K562 (cell line): ENCODE measurements around the gene ZNF260. TPM values are rescaled to one million over a fixed set of nuclear protein-coding genes. Genes with fewer than 3 reads are reported as not detected.

Source experiments
- ATAC-seq: fragments of 200-7000 bp; cut with Tn5 transposase; 3 replicates; pipeline ENCODE4 v1.9.1; 2020; ENCODE audit warnings: moderate library complexity
- BruUV-seq: library from RNA; stranded (reverse); fragments of 400-500 nt; replicated peaks from 2 replicates; lab custom pipeline; 2021; lab: Mats Ljungman, UMichigan
- CTCF ChIA-PET: fragments of 300-600 bp; formaldehyde crosslinking; extraction: SDS; loops from one replicate; lab custom pipeline; 2021; ENCODE audit warnings: low intra/inter-chr PET ratio; lab: Yijun Ruan, JAX
- POLR2A ChIA-PET: fragments of 300-600, 350-650 bp; sonication (Branson Sonifier 250); formaldehyde crosslinking; extraction: SDS; loops from one replicate; lab custom pipeline; 2021; ENCODE audit warnings: antibody characterized with exemption, inconsistent platforms; lab: Yijun Ruan, JAX
- DNase-seq, 4 experiments: peaks; one replicate each; pipeline versions ENCODE4 v3.0.0 to v3.0.0-alpha.2; 2011 to 2018; ENCODE audit warnings: low spot score in 3 of 4, mixed read lengths in 3 of 4; ENCODE audit errors: extremely low read depth in 1 of 4
- FAIRE-seq: peaks from 2 replicates; lab custom pipeline; 2011; peaks lifted over from hg19 to GRCh38; lab: Jason Lieb, UNC
- H2AFZ ChIP-seq: 2 replicates; pipeline ENCODE4 v1.6.0; 2011; ENCODE audit warnings: low read depth, low read length, control low read depth, inconsistent platforms
- H3K27ac ChIP-seq: fragments of 200-600 bp; 3 replicates; pipeline ENCODE4 v1.8.0; 2011; ENCODE audit warnings: low read depth, mild to moderate bottlenecking, control low read depth, inconsistent platforms, low read length, moderate library complexity, mixed read lengths; ENCODE audit errors: extremely low read depth
- H3K27me3 ChIP-seq, 2 experiments: fragments of 300-600 bp in 1 of 2; 2 replicates in 1 of 2; 3 replicates in 1 of 2; pipeline versions ENCODE4 v1.6.0 to v1.8.0; 2011; ENCODE audit warnings: inconsistent platforms in 2 of 2, low read length in 2 of 2, mild to moderate bottlenecking in 1 of 2, mixed read lengths in 1 of 2, moderate library complexity in 1 of 2; ENCODE audit not compliant: control insufficient read depth in 2 of 2, insufficient read depth in 2 of 2
- H3K36me3 ChIP-seq: fragments of 300-600 bp; 3 replicates; pipeline ENCODE4 v1.8.0; 2011; ENCODE audit warnings: mild to moderate bottlenecking, low read length, inconsistent platforms; ENCODE audit not compliant: control insufficient read depth, insufficient read depth
- H3K4me1 ChIP-seq, 2 experiments: fragments of 200-600 bp in 1 of 2; replicated peaks in 1 of 2; 2 replicates in 1 of 2; 3 replicates in 1 of 2; pipeline versions ENCODE4 v1.5.1 to v1.8.0; 2011; ENCODE audit warnings: inconsistent platforms in 2 of 2, low read length in 2 of 2, mild to moderate bottlenecking in 1 of 2, mixed read lengths in 1 of 2, moderate library complexity in 1 of 2; ENCODE audit not compliant: control insufficient read depth in 2 of 2, insufficient read depth in 2 of 2
- H3K4me2 ChIP-seq: 2 replicates; pipeline ENCODE4 v1.6.1; 2011; ENCODE audit warnings: low read length, control low read depth, inconsistent platforms, mixed read lengths; ENCODE audit not compliant: insufficient read depth
- H3K4me3 ChIP-seq: fragments of 200-600 bp; sonication (generic), shearing (Covaris generic); 2 replicates; pipeline ENCODE4 v1.5.1; 2016; ENCODE audit warnings: control low read depth, inconsistent platforms
- H3K79me2 ChIP-seq: fragments of 200-600 bp; 3 replicates; pipeline ENCODE4 v1.8.0; 2011; ENCODE audit warnings: low read length, inconsistent platforms; ENCODE audit not compliant: control insufficient read depth, insufficient read depth
- H3K9ac ChIP-seq, 2 experiments: 2 replicates each; pipeline versions ENCODE4 v1.6.0 to v1.6.1; 2011; ENCODE audit warnings: low read depth in 2 of 2, low read length in 2 of 2, control low read depth in 1 of 2, inconsistent platforms in 1 of 2, mild to moderate bottlenecking in 1 of 2, mixed read lengths in 1 of 2; ENCODE audit not compliant: insufficient read depth in 1 of 2
- H3K9me1 ChIP-seq: one replicate; pipeline ENCODE4 v1.6.0; 2011; ENCODE audit warnings: inconsistent platforms, mild to moderate bottlenecking, low read length, moderate library complexity; ENCODE audit not compliant: control insufficient read depth, insufficient read depth
- H3K9me3 ChIP-seq: replicated peaks from 2 replicates; pipeline ENCODE4 v1.5.1; 2011; ENCODE audit warnings: low read depth, low read length, inconsistent platforms; ENCODE audit not compliant: control insufficient read depth, insufficient read depth
- H4K20me1 ChIP-seq: replicated peaks from 2 replicates; pipeline ENCODE4 v1.6.1; 2011; ENCODE audit warnings: low read length, inconsistent platforms, mixed read lengths; ENCODE audit not compliant: control insufficient read depth, insufficient read depth
- ADNP ChIP-seq: fragments of 200-800 bp; sonication (Bioruptor generic); IDR thresholded peaks from 2 replicates; pipeline ENCODE4 v1.6.1; 2016; ENCODE audit warnings: missing genetic modification characterization, missing compliant biosample characterization
- BCOR ChIP-seq: fragments of 450-650 bp; IDR thresholded peaks from 2 replicates; pipeline ENCODE4 v1.6.1; 2016
- CBX8 ChIP-seq: fragments of 200-600 bp; sonication (generic); IDR thresholded peaks from 2 replicates; pipeline ENCODE4 v1.6.1; 2012; ENCODE audit warnings: borderline replicate concordance, mixed run types, low read depth, mild to moderate bottlenecking, moderate library complexity, mixed read lengths, low read length, control low read depth, inconsistent platforms; ENCODE audit not compliant: poor library complexity, severe bottlenecking; ENCODE audit errors: extremely low read depth
- CTBP1 ChIP-seq: fragments of 450-650 bp; IDR thresholded peaks from 2 replicates; pipeline ENCODE4 v1.6.1; 2016; ENCODE audit warnings: borderline replicate concordance
- ETS2 ChIP-seq: IDR thresholded peaks from 2 replicates; pipeline ENCODE4 v1.6.1; 2016; ENCODE audit warnings: borderline replicate concordance, missing genetic modification characterization, mild to moderate bottlenecking, moderate library complexity, missing compliant biosample characterization; ENCODE audit not compliant: poor library complexity, severe bottlenecking
- HDAC2 ChIP-seq: fragments of 450-650 bp; IDR thresholded peaks from 2 replicates; pipeline ENCODE4 v1.6.1; 2016; ENCODE audit warnings: mild to moderate bottlenecking
- KDM2B ChIP-seq: fragments of 250-450 bp; sonication (Bioruptor Pico); IDR thresholded peaks from 2 replicates; pipeline ENCODE4 v1.8.0; 2021; ENCODE audit warnings: mild to moderate bottlenecking, moderate library complexity
- MITF ChIP-seq: IDR thresholded peaks from 2 replicates; pipeline ENCODE4 v1.6.1; 2014; ENCODE audit warnings: antibody characterized with exemption
- PHTF2 ChIP-seq: fragments of 250-450 bp; sonication (Bioruptor Pico); IDR thresholded peaks from 2 replicates; pipeline ENCODE4 v1.5.0; 2021; ENCODE audit warnings: mild to moderate bottlenecking
- PURB ChIP-seq: sonication (generic); formaldehyde crosslinking; IDR thresholded peaks from 2 replicates; pipeline ENCODE4 v1.9.0; 2021; ENCODE audit warnings: low read depth, mild to moderate bottlenecking, missing genetic modification reagents
- SETDB1 ChIP-seq: IDR thresholded peaks from one replicate; pipeline ENCODE4 v1.6.1; 2012; ENCODE audit warnings: low read length, control low read depth, inconsistent platforms
- TEAD1 ChIP-seq, 2 experiments: fragments of 450-650 bp in 1 of 2; sonication (generic) in 1 of 2; formaldehyde crosslinking; IDR thresholded peaks; 2 replicates each; pipeline versions ENCODE4 v1.4.0 to v1.8.0; 2020 to 2022; ENCODE audit warnings: mild to moderate bottlenecking in 2 of 2, missing genetic modification reagents in 1 of 2
- ZFX ChIP-seq: sonication (generic); formaldehyde crosslinking; IDR thresholded peaks from 2 replicates; pipeline ENCODE4 v1.8.0; 2022; ENCODE audit warnings: mild to moderate bottlenecking, missing genetic modification reagents, moderate library complexity
- ZKSCAN3 ChIP-seq: fragments of 250-450 bp; sonication (Bioruptor Pico); IDR thresholded peaks from 2 replicates; pipeline ENCODE4 v1.4.0; 2020
- ZNF586 ChIP-seq: fragments of 450-650 bp; formaldehyde crosslinking; conservative IDR thresholded peaks from 2 replicates; pipeline ENCODE4 v1.4.0; 2020; ENCODE audit warnings: mild to moderate bottlenecking, moderate library complexity
- WGBS: fragments of 100-300 bp; shearing (Covaris generic); methylation state at CpG from one replicate; pipeline ENCODE4 v1.1.6; 2016; ENCODE audit warnings: low coverage, mixed read lengths; ENCODE audit not compliant: insufficient coverage; ENCODE audit errors: missing lambda C conversion rate; 5-methylcytosine and 5-hydroxymethylcytosine counted together
- in situ Hi-C: fragments of 300-500 bp; cut with MboI; formaldehyde crosslinking; loops from 4 replicates; pipeline ENCODE4 v1.15.0; 2018; ENCODE audit warnings: inconsistent platforms, mixed read lengths
- intact Hi-C: fragments of 100-400 bp; cut with micrococcal nuclease; formaldehyde crosslinking; loops from 2 replicates; pipeline ENCODE4 v1.14.2; 2022
- polyA plus RNA-seq, 8 experiments: library from polyadenylated mRNA; depleted of rRNA in 4 of 8; stranded (reverse) in 5 of 8; unstranded in 3 of 8; fragments of >200 nt; fragmentation: Nextera tagmentation in 2 of 8; fragmentation: Illumina TruSeq in 1 of 8; extraction: Ambion mirVana in 2 of 8; extraction: Trizol in 1 of 8; gene quantifications; 2 replicates each; pipeline versions ENCODE4 v1.2.1 to v1.2.3, GENCODE V29; 2011 to 2014; ENCODE audit warnings: inconsistent platforms in 1 of 8, missing spikeins in 1 of 8
- total RNA-seq, 7 experiments: library from RNA; depleted of rRNA in 6 of 7; stranded (reverse); fragments of >200 nt in 6 of 7; fragmentation: Illumina TruSeq in 2 of 7; extraction: Trizol in 2 of 7; gene quantifications; 2 replicates each; pipeline versions ENCODE4 v1.2.1 to v1.2.3, GENCODE V29; 2011 to 2021; ENCODE audit warnings: low replicate concordance in 1 of 7
- TF ChIP-seq, protein P1 (sequence below): fragments of 250-450 bp; sonication (Bioruptor Pico); IDR thresholded peaks from 2 replicates; pipeline ENCODE4 v1.5.0; 2021; ENCODE audit warnings: mild to moderate bottlenecking, borderline replicate concordance

ZNF260 gene
- total and polyA plus RNA-seq, 9 of the 15 experiments (the other 6 are each of a cell fraction or from before 2014, with no cell fraction given): 2.6 to 16.6 (median 5.8) TPM

GRCh38 chr19:36577271-36577996, 49.4 kb upstream of the ZNF260 start:
- peaks cover 35% of the 10 kb centered on the region for H3K36me3 ChIP-seq
- no peak overlapping the region for H2AFZ ChIP-seq
- H3K9ac ChIP-seq: no peak overlapping the region
- intact Hi-C loops: no loop called here
- H3K27me3 ChIP-seq: no peaks in the 10 kb centered on the region
- ChIA-PET CTCF (no interaction called here), POLR2A (no interaction called here)
- H3K9me3 ChIP-seq: peaks cover 2% of the 10 kb centered on the region; the same call in 1 of the 2 replicates
- no peak for DNase-seq
- in situ Hi-C loops: no loop called here
- no TSS peak for BruUV-seq
- peaks cover 0 to 4% of the 10 kb centered on the region in 2 experiments; a peak in 2 of 5 replicates for H3K4me1 ChIP-seq
- H3K79me2 ChIP-seq: peaks cover 24% of the 10 kb centered on the region
- no peaks in the 10 kb centered on the region for H4K20me1 ChIP-seq
- H3K9me1 ChIP-seq: no peaks in the 10 kb centered on the region
- FAIRE-seq: no peak
- no peak overlapping the region for H3K4me3 ChIP-seq
- 93% methylated on average over 2 of the region's 3 CpGs for WGBS
- TF ChIP-seq, protein P1, sequence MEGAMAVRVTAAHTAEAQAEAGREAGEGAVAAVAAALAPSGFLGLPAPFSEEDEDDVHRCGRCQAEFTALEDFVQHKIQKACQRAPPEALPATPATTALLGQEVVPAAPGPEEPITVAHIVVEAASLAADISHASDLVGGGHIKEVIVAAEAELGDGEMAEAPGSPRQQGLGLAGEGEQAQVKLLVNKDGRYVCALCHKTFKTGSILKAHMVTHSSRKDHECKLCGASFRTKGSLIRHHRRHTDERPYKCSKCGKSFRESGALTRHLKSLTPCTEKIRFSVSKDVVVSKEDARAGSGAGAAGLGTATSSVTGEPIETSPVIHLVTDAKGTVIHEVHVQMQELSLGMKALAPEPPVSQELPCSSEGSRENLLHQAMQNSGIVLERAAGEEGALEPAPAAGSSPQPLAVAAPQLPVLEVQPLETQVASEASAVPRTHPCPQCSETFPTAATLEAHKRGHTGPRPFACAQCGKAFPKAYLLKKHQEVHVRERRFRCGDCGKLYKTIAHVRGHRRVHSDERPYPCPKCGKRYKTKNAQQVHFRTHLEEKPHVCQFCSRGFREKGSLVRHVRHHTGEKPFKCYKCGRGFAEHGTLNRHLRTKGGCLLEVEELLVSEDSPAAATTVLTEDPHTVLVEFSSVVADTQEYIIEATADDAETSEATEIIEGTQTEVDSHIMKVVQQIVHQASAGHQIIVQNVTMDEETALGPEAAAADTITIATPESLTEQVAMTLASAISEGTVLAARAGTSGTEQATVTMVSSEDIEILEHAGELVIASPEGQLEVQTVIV (CRISPR knock-in tag): no peak
- TF ChIP-seq PURB (CRISPR knock-in tag) (no peak), CTBP1 (no peak), MITF (no peak), ZKSCAN3 (CRISPR knock-in tag) (no peak), KDM2B (CRISPR knock-in tag) (no peak), TEAD1 (CRISPR knock-in tag; IDR thresholded peaks at IDR 0.05) (no peak), ZNF586 (CRISPR knock-in tag) (no peak), ADNP (tag) (no peak), ZFX (CRISPR knock-in tag) (no peak), HDAC2 (no peak), PHTF2 (no peak), ETS2 (no peak), SETDB1 (no peak), CBX8 (no peak), BCOR (no peak)
- no peak overlapping the region for H3K4me2 ChIP-seq
- no peak overlapping the region for H3K27ac ChIP-seq
- ATAC-seq: no peak
